Sigmoid colon (tissue), 4 donors: ENCODE data around the gene TP53I11.

Experiments
- CTCF ChIP-seq, 4 experiments: fragments of 450-650 bp in 3 of 4; fragments of 200-600 bp in 1 of 4; IDR thresholded peaks; one replicate each; pipeline ENCODE4 v1.5.1; 2016 to 2019; ENCODE audit warnings: antibody characterized with exemption in 4 of 4, mild to moderate bottlenecking in 3 of 4, moderate library complexity in 2 of 4
- EP300 ChIP-seq, 4 donors: sonication (generic); formaldehyde crosslinking; IDR thresholded peaks; one replicate each; pipeline ENCODE4 v1.6.1; 2017; ENCODE audit warnings: antibody characterized with exemption in 4 of 4
- POLR2A ChIP-seq, 2 donors: fragments of 450-650 bp; IDR thresholded peaks; one replicate each; pipeline ENCODE4 v1.6.1; 2016; ENCODE audit warnings: antibody characterized with exemption in 2 of 2, mild to moderate bottlenecking in 2 of 2, moderate library complexity in 2 of 2

DNA sequence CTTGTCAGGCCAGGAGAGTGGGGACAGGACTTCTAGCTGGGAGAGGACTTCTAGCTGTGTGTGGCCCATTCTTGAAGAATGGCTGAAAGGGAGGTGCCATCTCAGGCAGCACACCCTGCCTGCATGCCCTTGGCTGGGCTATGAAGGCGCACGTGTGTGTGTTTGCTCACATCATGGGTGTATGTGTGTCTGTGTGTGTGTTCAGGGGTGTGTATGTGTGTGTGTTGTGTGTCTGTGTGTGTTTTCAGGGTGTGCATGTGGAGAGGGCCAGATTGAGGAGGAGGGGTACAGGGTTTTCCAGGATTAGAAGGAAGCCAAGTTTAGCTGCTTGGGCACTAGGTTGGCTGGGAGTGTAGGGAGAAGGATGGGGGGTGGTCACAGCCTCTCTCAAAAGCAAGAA, 16.6 kb downstream of the TP53I11 start:
- TF ChIP-seq CTCF (IDR thresholded peaks at IDR 0.05) (no peak), POLR2A (IDR thresholded peaks at IDR 0.05) (no peak), EP300 (IDR thresholded peaks at IDR 0.05) (no peak)
